GM12873 (cell line): ENCODE results near the gene MCRIP2.

Experiments
- CTCF ChIP-seq: IDR thresholded peaks from 2 replicates; pipeline ENCODE4 v1.5.1; 2012; ENCODE audit warnings: low read depth, mild to moderate bottlenecking, moderate library complexity, low read length, control low read depth; ENCODE audit not compliant: insufficient read depth; ENCODE audit errors: missing control alignments

MCRIP2 gene

GRCh38 chr16:657487-657886, 15.9 kb downstream of the MCRIP2 start:
- no peak for TF ChIP-seq CTCF

GRCh38 chr16:658679-659571, 17.3 kb downstream of the MCRIP2 start:
- no peak for TF ChIP-seq CTCF

- no peak for TF ChIP-seq CTCF
These were observed 18.0 kb downstream of the MCRIP2 start for GRCh38 chr16:659618-660017.

- TF ChIP-seq CTCF = no peak
These were observed 18.5 kb downstream of the MCRIP2 start for GRCh38 chr16:660132-660458.

- TF ChIP-seq CTCF = peak; percentile 61
These were observed 19.0 kb downstream of the MCRIP2 start for GRCh38 chr16:660459-661183.

- no peak for TF ChIP-seq CTCF
These were observed 19.7 kb downstream of the MCRIP2 start for GRCh38 chr16:661184-661821.

GRCh38 chr16:662095-662494, 20.5 kb downstream of the MCRIP2 start:
- TF ChIP-seq CTCF = no peak
